Right lobe of liver (tissue), 6 donors: Measurements from ENCODE around the gene FBRSL1. TPM values are rescaled to one million over a fixed set of nuclear protein-coding genes. Genes with fewer than 3 reads are reported as not detected.
A peak's percentile ranks its signal among the peaks of the same experiment; 100 is the strongest.

Experiments
- ATAC-seq, 4 donors: fragments of 200-7000 bp; cut with Tn5 transposase; one replicate each; pipeline ENCODE4 v1.9.1; 2020; ENCODE audit warnings: mild to moderate bottlenecking in 4 of 4, moderate library complexity in 4 of 4
- DNase-seq, 3 donors: peaks; one replicate each; pipeline ENCODE4 v3.0.0-alpha.2; 2020
- H3K27ac ChIP-seq, 3 donors: fragments of 200-600 bp; one replicate each; pipeline ENCODE4 v1.8.0; 2022
- H3K27me3 ChIP-seq, 2 donors: fragments of 200-600 bp; one replicate each; pipeline ENCODE4 v1.8.0; 2022
- H3K36me3 ChIP-seq, 4 donors: fragments of 200-600 bp; sonication (generic) in 1 of 4; one replicate each; pipeline versions ENCODE4 v1.5.1 to v1.8.0; 2017 to 2022; ENCODE audit warnings: control low read depth in 1 of 4
- H3K4me1 ChIP-seq, 4 donors: fragments of 200-600 bp; sonication (generic) in 1 of 4; one replicate each; pipeline versions ENCODE4 v1.5.1 to v1.8.0; 2017 to 2022; ENCODE audit warnings: control low read depth in 1 of 4
- H3K4me3 ChIP-seq, 3 donors: fragments of 200-600 bp; one replicate each; pipeline ENCODE4 v1.8.0; 2022
- H3K9me3 ChIP-seq, 4 donors: fragments of 200-600 bp; sonication (generic) in 1 of 4; one replicate each; pipeline versions ENCODE4 v1.5.1 to v1.8.0; 2017 to 2022; ENCODE audit warnings: control low read depth in 1 of 4
- POLR2A ChIP-seq: fragments of 450-650 bp; IDR thresholded peaks from one replicate; pipeline ENCODE4 v1.6.1; 2017; ENCODE audit warnings: antibody characterized with exemption, mild to moderate bottlenecking
- WGBS: methylation state at CpG from one replicate; pipeline ENCODE4 v1.1.6; 2018; ENCODE audit warnings: low coverage, low lambda C conversion rate; ENCODE audit not compliant: insufficient coverage; ENCODE audit errors: missing lambda C conversion rate; 5-methylcytosine and 5-hydroxymethylcytosine counted together
- intact Hi-C, 2 donors: fragments of 100-400 bp; cut with DNase I; formaldehyde crosslinking; loops; one replicate each; pipeline versions ENCODE4 v1.11.2 to v1.14.1; 2022
- total RNA-seq, 6 experiments: library from RNA; depleted of rRNA in 2 of 6; stranded (reverse); fragments of >200 nt in 2 of 6; fragmentation: NEBNext Ultra II Directional in 3 of 6; extraction: Animal tissue kit (Norgen Biotek cat#: 25700) in 3 of 6; gene quantifications; one replicate each; pipeline versions ENCODE4 v1.1.0 to v1.2.4, GENCODE V29; 2016 to 2023
- TF ChIP-seq, protein P1 (sequence below), 4 donors: fragments of 200-600 bp in 3 of 4; fragments of 450-650 bp in 1 of 4; IDR thresholded peaks; one replicate each; pipeline versions ENCODE4 v1.5.1 to v1.8.0; 2016 to 2022; ENCODE audit warnings: antibody characterized with exemption in 4 of 4, mild to moderate bottlenecking in 2 of 4
- donor health status: DM: no; HTN: yes; CAD: no.
- donor health status: DM: no; HTN: no; CAD: no.
- donor health status: DM: no; HTN: no; CAD: no.
- donor health status: DM: no; HTN: yes; CAD: no.
- donor health status: DM: no; HTN: yes; CAD: no.

Gene FBRSL1
- total RNA-seq, 6 experiments from 2014 or later, result 16.2 to 27.6 (median 23.3) TPM

DNA sequence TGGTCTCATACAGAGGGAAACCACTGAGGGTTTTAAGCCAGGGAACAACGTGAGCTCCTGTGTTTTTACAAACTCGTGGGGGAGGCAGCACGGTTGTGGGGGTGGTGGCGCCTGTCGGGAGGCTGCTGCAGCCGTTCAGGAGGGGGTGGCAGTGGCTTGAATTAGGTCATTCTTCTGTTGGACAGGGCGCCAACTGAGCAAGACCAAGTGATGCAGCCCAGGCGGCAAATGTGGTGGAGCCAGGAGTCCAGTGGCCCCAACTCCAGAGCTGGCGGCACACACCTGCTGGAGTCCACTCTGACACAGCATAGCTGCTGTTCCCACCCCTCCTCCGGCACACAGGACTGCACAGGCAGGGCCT, 27.8 kb downstream of the FBRSL1 start:
- ATAC-seq (peak in 1 of 4 donors; percentile 36), DNase-seq (no peak)
- H3K9me3 ChIP-seq, result no peaks in the 10 kb centered on the region
- H3K4me3 ChIP-seq, result no peak overlapping the region
- peaks cover 0 to 37% (median 18%) of the 10 kb centered on the region in 4 donors for H3K4me1 ChIP-seq
- 48% methylated on average over 8 of the region's 10 CpGs for WGBS
- H3K36me3 ChIP-seq, result no peaks in the 10 kb centered on the region
- H3K27me3 ChIP-seq, result no peaks in the 10 kb centered on the region
- intact Hi-C loops, result no loop called here
- peak overlapping the region in 2 of 3 donors; percentile 85 to 89 for H3K27ac ChIP-seq
- no peak for TF ChIP-seq POLR2A
- TF ChIP-seq, protein P1, sequence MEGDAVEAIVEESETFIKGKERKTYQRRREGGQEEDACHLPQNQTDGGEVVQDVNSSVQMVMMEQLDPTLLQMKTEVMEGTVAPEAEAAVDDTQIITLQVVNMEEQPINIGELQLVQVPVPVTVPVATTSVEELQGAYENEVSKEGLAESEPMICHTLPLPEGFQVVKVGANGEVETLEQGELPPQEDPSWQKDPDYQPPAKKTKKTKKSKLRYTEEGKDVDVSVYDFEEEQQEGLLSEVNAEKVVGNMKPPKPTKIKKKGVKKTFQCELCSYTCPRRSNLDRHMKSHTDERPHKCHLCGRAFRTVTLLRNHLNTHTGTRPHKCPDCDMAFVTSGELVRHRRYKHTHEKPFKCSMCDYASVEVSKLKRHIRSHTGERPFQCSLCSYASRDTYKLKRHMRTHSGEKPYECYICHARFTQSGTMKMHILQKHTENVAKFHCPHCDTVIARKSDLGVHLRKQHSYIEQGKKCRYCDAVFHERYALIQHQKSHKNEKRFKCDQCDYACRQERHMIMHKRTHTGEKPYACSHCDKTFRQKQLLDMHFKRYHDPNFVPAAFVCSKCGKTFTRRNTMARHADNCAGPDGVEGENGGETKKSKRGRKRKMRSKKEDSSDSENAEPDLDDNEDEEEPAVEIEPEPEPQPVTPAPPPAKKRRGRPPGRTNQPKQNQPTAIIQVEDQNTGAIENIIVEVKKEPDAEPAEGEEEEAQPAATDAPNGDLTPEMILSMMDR (IDR thresholded peaks at IDR 0.05), result no peak

DNA sequence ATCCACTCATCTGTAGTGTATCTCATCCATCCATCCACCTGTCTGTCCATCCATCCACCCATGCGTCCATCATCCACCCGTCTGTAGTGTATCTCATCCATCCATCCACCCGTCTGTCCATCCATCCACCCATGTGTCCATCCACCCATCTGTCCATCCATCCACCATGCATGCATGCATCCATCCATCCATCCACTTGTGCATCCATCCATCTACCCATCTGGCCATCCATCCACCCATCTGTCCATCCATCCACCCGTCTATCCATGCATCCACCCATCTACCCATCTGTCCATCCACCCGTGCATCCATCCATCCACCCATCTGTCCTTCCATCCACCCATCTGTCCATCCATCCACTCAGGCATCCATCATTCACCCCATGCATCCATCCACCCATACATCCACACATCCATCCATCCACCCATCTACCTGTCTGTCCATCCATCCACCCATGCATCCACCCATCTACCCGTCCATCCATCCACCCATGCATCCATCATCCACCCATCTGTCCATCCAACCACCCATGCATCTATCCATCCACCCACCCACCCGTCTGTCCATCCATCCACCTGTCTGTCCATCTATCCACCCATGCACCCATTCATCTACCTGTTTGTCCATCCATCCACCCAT, 28.5 kb downstream of the FBRSL1 start:
- Histone ChIP-seq H3K27me3 (no peaks in the 10 kb centered on the region), H3K27ac (no peak overlapping the region), H3K9me3 (no peaks in the 10 kb centered on the region), H3K4me1 (peaks cover 0 to 37% (median 18%) of the 10 kb centered on the region in 4 donors), H3K36me3 (no peaks in the 10 kb centered on the region), H3K4me3 (no peak overlapping the region)
- 95% methylated on average over 7 of the region's 7 CpGs for WGBS
- intact Hi-C loops, result no loop called here
- ATAC-seq (no peak), DNase-seq (no peak)
- no peak for TF ChIP-seq POLR2A
- TF ChIP-seq, protein P1 (IDR thresholded peaks at IDR 0.05), result no peak

DNA sequence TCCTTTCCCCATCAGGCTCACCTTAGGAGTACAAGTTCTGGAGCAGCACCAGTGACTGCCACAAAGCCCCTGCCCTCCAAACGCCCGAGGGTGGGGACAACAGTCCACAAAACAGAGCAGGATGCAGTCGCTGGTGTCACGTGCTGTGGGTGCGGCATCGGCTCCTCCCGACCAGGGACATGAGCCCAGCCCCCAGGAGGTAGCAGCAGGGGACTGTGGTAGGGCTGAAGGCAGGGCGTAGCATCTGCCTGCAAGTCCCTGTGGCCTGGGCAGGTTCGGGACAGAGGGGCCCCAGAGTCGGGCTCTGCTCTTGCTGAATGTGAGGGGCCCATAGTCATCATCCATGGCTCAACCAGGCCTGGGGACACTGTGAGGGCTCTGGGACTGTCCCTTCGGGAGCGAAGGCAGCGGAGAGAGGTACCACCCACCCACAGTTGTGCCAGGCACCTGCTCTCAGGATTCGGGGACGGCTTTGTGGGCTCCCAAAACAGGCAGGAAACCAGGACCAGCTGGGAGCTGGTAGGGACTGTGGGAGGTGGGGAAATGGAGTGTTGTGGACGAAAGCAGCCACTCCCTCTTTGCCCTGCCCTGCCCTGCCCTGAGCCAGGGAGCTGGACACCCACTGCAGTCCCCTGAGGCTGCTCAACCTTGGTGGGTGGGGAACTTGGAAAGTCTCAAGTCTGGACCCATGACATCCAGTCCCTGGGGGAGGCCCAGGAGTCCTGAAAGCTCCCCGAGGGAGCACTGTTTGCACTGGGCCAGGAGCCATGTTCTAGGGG, 30.7 kb downstream of the FBRSL1 start:
- H3K36me3 ChIP-seq, result no peaks in the 10 kb centered on the region
- no peak for DNase-seq

DNA sequence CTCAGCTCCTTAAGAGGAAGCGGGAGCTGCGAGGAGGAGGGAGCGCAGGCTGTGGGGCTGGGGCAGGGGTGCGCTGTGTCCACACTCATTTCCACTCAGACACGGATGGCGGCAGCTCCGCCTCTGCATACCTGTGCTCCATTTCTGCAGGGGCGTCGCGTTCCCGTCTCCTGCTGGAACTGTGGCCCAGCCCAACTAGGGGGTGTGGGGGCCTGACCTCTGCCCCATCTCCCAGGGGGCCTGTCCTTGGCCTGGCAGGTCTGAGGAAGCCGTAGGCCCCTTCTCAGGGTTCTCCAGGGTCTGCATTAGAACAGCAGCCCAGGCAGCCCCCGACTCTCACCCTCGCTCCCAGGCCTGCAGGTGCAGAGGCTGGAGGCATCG, 31.2 kb downstream of the FBRSL1 start:
- H3K27ac ChIP-seq, result no peak overlapping the region
- DNase-seq (no peak), ATAC-seq (no peak)
- peaks cover 0 to 20% (median 8%) of the 10 kb centered on the region in 4 donors for H3K4me1 ChIP-seq
- intact Hi-C loops, result loop anchor here (5.0 kb wide), 1 partner anchor 104 kb away; no protein-coding TSS in a partner anchor
- no peak for TF ChIP-seq POLR2A
- TF ChIP-seq, protein P1 (IDR thresholded peaks at IDR 0.05), result no peak
- WGBS, result 50% methylated on average over 1 of the region's 15 CpGs
- H3K27me3 ChIP-seq, result no peaks in the 10 kb centered on the region
- no peaks in the 10 kb centered on the region for H3K9me3 ChIP-seq
- H3K4me3 ChIP-seq, result no peak overlapping the region
- no peaks in the 10 kb centered on the region for H3K36me3 ChIP-seq

More for the DNA sequence above, 30.7 kb downstream of the FBRSL1 start:
- no peak overlapping the region for H3K27ac ChIP-seq
- no peaks in the 10 kb centered on the region for H3K9me3 ChIP-seq
- H3K4me1 ChIP-seq, result peaks cover 0 to 22% (median 10%) of the 10 kb centered on the region in 4 donors
- no peaks in the 10 kb centered on the region for H3K27me3 ChIP-seq
- intact Hi-C loops, result loop anchor here (5.0 kb wide), 1 partner anchor 103 kb away; no protein-coding TSS in a partner anchor
- ATAC-seq, result no peak
- TF ChIP-seq POLR2A, result no peak
- TF ChIP-seq, protein P1 (IDR thresholded peaks at IDR 0.05), result no peak
- WGBS, result no CpG with 5 or more reads among the region's 17 CpGs
- H3K4me3 ChIP-seq, result no peak overlapping the region
